ENCODE measurements around the gene SLC29A2. TPM values are rescaled to one million over a fixed set of nuclear protein-coding genes. Genes with fewer than 3 reads are reported as not detected.

Gene SLC29A2
- polyA plus RNA-seq, 2 donors: 4.7 to 7.8 TPM

DNA sequence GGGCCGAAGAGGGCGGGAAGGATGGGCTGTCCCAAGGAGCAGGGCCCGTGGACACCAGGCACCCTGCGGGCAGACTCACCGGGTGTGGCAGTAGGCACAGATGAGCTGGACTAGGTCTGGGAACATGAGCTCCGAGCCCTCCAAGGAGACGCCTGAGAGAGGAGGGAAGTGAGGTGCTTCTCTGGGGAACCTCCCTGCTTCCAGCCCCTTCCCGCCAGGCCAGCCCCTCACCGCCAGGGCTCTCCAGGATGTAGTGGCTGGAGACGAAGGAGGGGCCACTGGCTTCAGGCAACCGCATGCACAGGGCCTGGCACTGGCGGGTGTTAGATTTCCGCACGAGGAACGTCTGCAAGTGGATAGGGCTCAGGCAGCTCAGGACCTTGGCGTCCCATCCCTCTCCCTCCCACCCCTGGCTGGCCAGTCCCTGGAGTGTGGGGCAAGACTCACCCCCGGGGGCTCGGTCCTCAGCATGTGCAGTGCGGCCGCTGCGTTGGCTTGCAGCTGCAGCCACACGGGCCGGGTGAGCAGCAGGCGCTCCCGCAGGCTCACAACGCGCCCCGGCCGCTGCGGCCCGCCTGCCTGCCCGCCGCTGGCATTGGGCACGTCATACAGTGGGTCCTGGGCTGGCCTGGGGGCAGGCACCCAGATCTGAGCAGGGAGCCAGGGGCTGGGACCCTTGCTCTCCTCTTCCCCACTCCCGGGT lies 35.9 kb downstream of the SLC29A2 start:
- 10% methylated on average over 35 of the region's 35 CpGs for WGBS, 2 donors
- Histone ChIP-seq H3K4me3 (ENCODE audit: low read depth in 1 of 2, low read length in 2 of 2) (peak overlapping the region; percentile 63 to 66), H3K36me3 (ENCODE audit: control insufficient read depth in 2 of 2, insufficient read depth in 2 of 2, low read length in 1 of 2) (peaks cover 0 to 40% of the 10 kb centered on the region in 2 donors), H3K4me1 (ENCODE audit: control insufficient read depth in 2 of 2, insufficient read depth in 2 of 2, low read length in 1 of 2) (peaks cover 8 to 47% of the 10 kb centered on the region in 2 donors), H3K27me3 (ENCODE audit: control insufficient read depth in 1 of 2, insufficient read depth in 2 of 2, low read length in 2 of 2) (no peaks in the 10 kb centered on the region), H3K9me3 (ENCODE audit: control insufficient read depth in 2 of 2, insufficient read depth in 1 of 2, low read depth in 1 of 2, low read length in 1 of 2) (no peaks in the 10 kb centered on the region), H3K27ac (ENCODE audit: low read depth in 2 of 2, low read length in 1 of 2) (peak overlapping the region; percentile 87 to 88)

GRCh38 chr11:66334605-66335442 lies 36.7 kb downstream of the SLC29A2 start:
- Histone ChIP-seq H3K9me3 (ENCODE audit: control insufficient read depth in 2 of 2, insufficient read depth in 1 of 2, low read depth in 1 of 2, low read length in 1 of 2) (no peaks in the 10 kb centered on the region), H3K4me3 (ENCODE audit: low read depth in 1 of 2, low read length in 2 of 2) (peak overlapping the region; percentile 63 to 66), H3K4me1 (ENCODE audit: control insufficient read depth in 2 of 2, insufficient read depth in 2 of 2, low read length in 1 of 2) (peaks cover 8 to 47% of the 10 kb centered on the region in 2 donors), H3K27ac (ENCODE audit: low read depth in 2 of 2, low read length in 1 of 2) (peak overlapping the region in 1 of 2 donors; percentile 87), H3K27me3 (ENCODE audit: control insufficient read depth in 1 of 2, insufficient read depth in 2 of 2, low read length in 2 of 2) (no peaks in the 10 kb centered on the region), H3K36me3 (ENCODE audit: control insufficient read depth in 2 of 2, insufficient read depth in 2 of 2, low read length in 1 of 2) (peaks cover 0 to 31% of the 10 kb centered on the region in 2 donors)
- WGBS, 2 donors: 51 to 63% methylated on average over 41 to 42 of the region's 42 CpGs

DNA sequence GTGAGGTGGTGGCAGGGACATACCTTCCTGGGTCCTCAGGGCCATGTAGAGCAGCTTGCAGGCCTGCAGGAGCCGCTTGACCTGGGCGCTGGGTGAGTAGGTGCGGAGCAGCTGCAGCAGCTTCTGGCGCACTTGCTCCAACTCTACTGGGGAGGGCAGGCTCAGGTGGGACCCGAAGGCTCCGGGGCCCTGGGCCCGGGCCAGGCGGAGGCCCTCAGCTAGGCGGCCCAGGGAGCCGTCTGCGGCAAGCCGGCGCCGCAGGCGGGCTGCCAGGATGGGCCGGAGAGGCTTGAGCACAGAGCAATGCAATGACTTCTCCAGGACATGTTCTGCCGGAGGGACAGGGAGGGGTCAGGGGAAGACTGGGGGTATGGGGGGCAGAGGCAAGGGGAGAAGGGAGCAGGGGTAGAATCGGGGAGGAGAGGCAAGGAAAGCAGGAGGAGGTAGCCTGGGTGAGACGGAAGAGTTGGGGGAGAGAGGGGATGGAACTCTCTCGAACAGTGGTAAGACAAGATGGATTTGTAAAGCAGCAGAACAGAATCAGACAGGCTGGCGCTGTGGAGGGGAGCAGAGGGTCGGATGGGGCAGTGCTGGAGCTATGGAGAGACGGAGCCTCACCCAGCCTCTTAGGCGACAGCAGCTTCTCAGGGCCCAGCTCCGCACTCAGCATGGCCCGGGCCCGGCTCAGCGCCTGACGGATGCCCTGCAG lies 37.5 kb downstream of the SLC29A2 start:
- H3K27me3 ChIP-seq (ENCODE audit: control insufficient read depth in 1 of 2, insufficient read depth in 2 of 2, low read length in 2 of 2): no peaks in the 10 kb centered on the region
- WGBS, 2 donors: 59 to 71% methylated on average over 28 to 29 of the region's 29 CpGs
- H3K4me3 ChIP-seq (ENCODE audit: low read depth in 1 of 2, low read length in 2 of 2): peak overlapping the region; percentile 63 to 66
- H3K27ac ChIP-seq (ENCODE audit: low read depth in 2 of 2, low read length in 1 of 2): no peak overlapping the region
- no peaks in the 10 kb centered on the region for H3K9me3 ChIP-seq (ENCODE audit: control insufficient read depth in 2 of 2, insufficient read depth in 1 of 2, low read depth in 1 of 2, low read length in 1 of 2)
- peaks cover 0 to 29% of the 10 kb centered on the region in 2 donors for H3K36me3 ChIP-seq (ENCODE audit: control insufficient read depth in 2 of 2, insufficient read depth in 2 of 2, low read length in 1 of 2)
- peaks cover 8 to 42% of the 10 kb centered on the region in 2 donors for H3K4me1 ChIP-seq (ENCODE audit: control insufficient read depth in 2 of 2, insufficient read depth in 2 of 2, low read length in 1 of 2)

GRCh38 chr11:66333220-66333877 lies 38.2 kb downstream of the SLC29A2 start:
- no peak overlapping the region for H3K27ac ChIP-seq (ENCODE audit: low read depth in 2 of 2, low read length in 1 of 2)
- H3K9me3 ChIP-seq (ENCODE audit: control insufficient read depth in 2 of 2, insufficient read depth in 1 of 2, low read depth in 1 of 2, low read length in 1 of 2): no peaks in the 10 kb centered on the region
- no peak overlapping the region for H3K4me3 ChIP-seq (ENCODE audit: low read depth in 1 of 2, low read length in 2 of 2)
- H3K36me3 ChIP-seq (ENCODE audit: control insufficient read depth in 2 of 2, insufficient read depth in 2 of 2, low read length in 1 of 2): peaks cover 0 to 25% of the 10 kb centered on the region in 2 donors
- H3K27me3 ChIP-seq (ENCODE audit: control insufficient read depth in 1 of 2, insufficient read depth in 2 of 2, low read length in 2 of 2): no peaks in the 10 kb centered on the region
- 76 to 89% methylated on average over 19 of the region's 19 CpGs for WGBS, 2 donors
- peaks cover 5 to 35% of the 10 kb centered on the region in 2 donors for H3K4me1 ChIP-seq (ENCODE audit: control insufficient read depth in 2 of 2, insufficient read depth in 2 of 2, low read length in 1 of 2)

GRCh38 chr11:66332371-66333219 lies 39.0 kb downstream of the SLC29A2 start:
- no peaks in the 10 kb centered on the region for H3K9me3 ChIP-seq (ENCODE audit: control insufficient read depth in 2 of 2, insufficient read depth in 1 of 2, low read depth in 1 of 2, low read length in 1 of 2)
- H3K36me3 ChIP-seq (ENCODE audit: control insufficient read depth in 2 of 2, insufficient read depth in 2 of 2, low read length in 1 of 2): peaks cover 0 to 23% of the 10 kb centered on the region in 2 donors
- peaks cover 5 to 38% of the 10 kb centered on the region in 2 donors for H3K4me1 ChIP-seq (ENCODE audit: control insufficient read depth in 2 of 2, insufficient read depth in 2 of 2, low read length in 1 of 2)
- no peaks in the 10 kb centered on the region for H3K27me3 ChIP-seq (ENCODE audit: control insufficient read depth in 1 of 2, insufficient read depth in 2 of 2, low read length in 2 of 2)
- 80 to 83% methylated on average over 18 of the region's 18 CpGs for WGBS, 2 donors
- H3K27ac ChIP-seq (ENCODE audit: low read depth in 2 of 2, low read length in 1 of 2): no peak overlapping the region
- H3K4me3 ChIP-seq (ENCODE audit: low read depth in 1 of 2, low read length in 2 of 2): no peak overlapping the region

DNA sequence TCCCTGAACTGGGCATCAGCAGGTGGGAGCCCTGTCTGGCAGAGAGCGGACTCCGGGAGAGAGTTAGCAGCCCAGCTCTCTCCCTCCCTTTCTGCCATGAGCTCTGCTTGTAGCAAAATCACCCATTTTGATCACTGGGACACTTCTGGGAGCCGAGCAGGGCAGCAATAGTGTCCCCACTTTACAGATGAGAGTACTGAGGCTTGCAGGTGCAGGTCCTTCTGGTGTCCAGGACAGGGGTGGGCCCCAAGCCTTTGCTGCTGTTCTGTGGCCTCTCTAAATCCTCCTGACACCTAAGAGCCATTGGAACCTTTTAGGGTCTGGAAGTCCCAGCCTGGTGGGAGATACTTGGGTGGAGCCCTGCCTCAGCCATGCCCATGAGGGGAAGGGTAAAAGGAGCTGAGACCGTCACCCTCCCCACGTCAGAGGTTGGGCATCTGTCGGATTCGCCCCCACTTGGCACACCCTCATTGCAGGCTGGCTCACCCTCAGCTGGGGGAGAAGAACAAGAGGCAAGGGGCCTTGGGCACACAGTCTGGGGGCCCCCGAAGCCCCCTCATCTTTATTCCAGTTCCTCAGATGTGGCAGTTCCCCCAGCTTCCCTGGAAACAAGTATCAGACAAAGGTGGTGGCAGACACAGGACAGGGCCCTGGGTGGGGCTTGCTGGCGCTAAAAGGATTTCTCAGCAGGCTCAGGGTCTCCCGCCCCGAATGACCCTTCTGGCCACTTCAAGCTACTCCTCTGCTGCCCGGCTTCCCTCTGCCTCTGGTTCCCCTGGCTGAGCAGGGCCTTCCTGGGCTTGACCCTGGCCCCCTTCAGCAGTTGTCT lies 39.8 kb downstream of the SLC29A2 start:
- H3K36me3 ChIP-seq (ENCODE audit: control insufficient read depth in 2 of 2, insufficient read depth in 2 of 2, low read length in 1 of 2): peaks cover 0 to 20% of the 10 kb centered on the region in 2 donors

DNA sequence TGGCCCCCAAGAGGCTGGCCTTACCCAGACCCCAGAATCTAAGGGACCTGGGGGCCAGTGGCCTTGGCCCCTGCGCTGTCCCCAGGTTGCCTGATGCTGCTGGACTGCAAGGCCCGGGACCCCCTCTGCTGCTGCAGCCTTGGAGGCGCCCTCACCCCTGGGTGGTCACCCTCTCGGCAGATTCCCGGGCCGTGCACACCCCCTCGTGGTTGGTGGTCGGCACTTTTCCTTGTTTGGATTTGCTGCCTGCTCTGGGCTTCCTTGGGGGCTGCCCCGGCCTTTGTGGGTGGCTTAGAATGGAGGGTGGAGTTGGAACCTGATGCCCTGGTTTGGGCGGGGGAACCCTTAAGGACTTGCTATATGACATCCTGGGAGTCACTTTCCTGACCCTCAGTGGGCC lies 40.6 kb downstream of the SLC29A2 start:
- Histone ChIP-seq H3K27me3 (ENCODE audit: control insufficient read depth in 1 of 2, insufficient read depth in 2 of 2, low read length in 2 of 2) (no peaks in the 10 kb centered on the region), H3K4me1 (ENCODE audit: control insufficient read depth in 2 of 2, insufficient read depth in 2 of 2, low read length in 1 of 2) (peaks cover 5 to 28% of the 10 kb centered on the region in 2 donors), H3K9me3 (ENCODE audit: control insufficient read depth in 2 of 2, insufficient read depth in 1 of 2, low read depth in 1 of 2, low read length in 1 of 2) (no peaks in the 10 kb centered on the region), H3K4me3 (ENCODE audit: low read depth in 1 of 2, low read length in 2 of 2) (no peak overlapping the region), H3K27ac (ENCODE audit: low read depth in 2 of 2, low read length in 1 of 2) (no peak overlapping the region), H3K36me3 (ENCODE audit: control insufficient read depth in 2 of 2, insufficient read depth in 2 of 2, low read length in 1 of 2) (peaks cover 0 to 20% of the 10 kb centered on the region in 2 donors)
- WGBS, 2 donors: 67% methylated on average over 9 to 10 of the region's 10 CpGs

More for the DNA sequence above, 39.8 kb downstream of the SLC29A2 start:
- Histone ChIP-seq H3K4me1 (ENCODE audit: control insufficient read depth in 2 of 2, insufficient read depth in 2 of 2, low read length in 1 of 2) (peaks cover 5 to 33% of the 10 kb centered on the region in 2 donors), H3K27me3 (ENCODE audit: control insufficient read depth in 1 of 2, insufficient read depth in 2 of 2, low read length in 2 of 2) (no peaks in the 10 kb centered on the region), H3K27ac (ENCODE audit: low read depth in 2 of 2, low read length in 1 of 2) (no peak overlapping the region), H3K4me3 (ENCODE audit: low read depth in 1 of 2, low read length in 2 of 2) (no peak overlapping the region), H3K9me3 (ENCODE audit: control insufficient read depth in 2 of 2, insufficient read depth in 1 of 2, low read depth in 1 of 2, low read length in 1 of 2) (no peaks in the 10 kb centered on the region)
- 90 to 93% methylated on average over 12 of the region's 12 CpGs for WGBS, 2 donors

DNA sequence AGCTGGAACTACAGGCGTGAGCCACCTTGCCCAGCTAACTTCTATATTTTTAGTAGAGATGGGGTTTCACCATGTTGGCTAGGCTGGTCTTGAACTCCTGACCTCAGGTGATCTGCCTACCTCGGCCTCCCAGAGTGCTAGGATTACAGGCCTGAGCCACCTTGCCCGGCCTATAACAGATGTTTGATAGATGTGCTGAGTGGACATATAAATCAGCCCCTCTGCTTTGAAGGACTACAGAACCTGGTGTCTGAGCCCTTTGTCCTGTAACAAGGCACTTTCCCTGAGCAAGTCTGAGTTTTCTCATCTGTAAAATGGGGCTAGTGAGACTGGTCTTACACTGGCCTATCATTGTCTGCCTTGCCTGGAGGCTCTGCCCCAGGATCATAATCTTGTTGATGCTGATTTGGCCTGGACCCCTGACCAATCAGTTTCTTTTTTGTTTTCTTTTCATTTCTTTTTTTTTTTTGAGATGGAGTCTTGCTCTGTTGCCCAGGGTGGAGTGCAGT lies 42.3 kb downstream of the SLC29A2 start:
- no peaks in the 10 kb centered on the region for H3K9me3 ChIP-seq (ENCODE audit: control insufficient read depth in 2 of 2, insufficient read depth in 1 of 2, low read depth in 1 of 2, low read length in 1 of 2)
- H3K36me3 ChIP-seq (ENCODE audit: control insufficient read depth in 2 of 2, insufficient read depth in 2 of 2, low read length in 1 of 2): peaks cover 0 to 15% of the 10 kb centered on the region in 2 donors
- H3K27ac ChIP-seq (ENCODE audit: low read depth in 2 of 2, low read length in 1 of 2): no peak overlapping the region
- 87 to 90% methylated on average over 3 of the region's 3 CpGs for WGBS, 2 donors
- H3K27me3 ChIP-seq (ENCODE audit: control insufficient read depth in 1 of 2, insufficient read depth in 2 of 2, low read length in 2 of 2): no peaks in the 10 kb centered on the region
- H3K4me1 ChIP-seq (ENCODE audit: control insufficient read depth in 2 of 2, insufficient read depth in 2 of 2, low read length in 1 of 2): peaks cover 3 to 18% of the 10 kb centered on the region in 2 donors
- no peak overlapping the region for H3K4me3 ChIP-seq (ENCODE audit: low read depth in 1 of 2, low read length in 2 of 2)

Measured in esophagus (tissue), 2 donors.